HG03139 (cell line): Measurements from ENCODE around the gene ROCK2.
"Not testable (repeated sequence)": the region's sequence is repeated elsewhere in the genome, so short reads cannot be mapped to it uniquely, and the experiment has no call there.

Experiments used
- ATAC-seq: cut with Tn5 transposase; IDR thresholded peaks from one replicate; pipeline ENCODE4 v1.9.1; 2021; ENCODE audit not compliant: unreplicated experiment

Gene ROCK2

GRCh38 chr2:11279398-11279797, 65.0 kb downstream of the ROCK2 start:
- ATAC-seq: no peak

DNA sequence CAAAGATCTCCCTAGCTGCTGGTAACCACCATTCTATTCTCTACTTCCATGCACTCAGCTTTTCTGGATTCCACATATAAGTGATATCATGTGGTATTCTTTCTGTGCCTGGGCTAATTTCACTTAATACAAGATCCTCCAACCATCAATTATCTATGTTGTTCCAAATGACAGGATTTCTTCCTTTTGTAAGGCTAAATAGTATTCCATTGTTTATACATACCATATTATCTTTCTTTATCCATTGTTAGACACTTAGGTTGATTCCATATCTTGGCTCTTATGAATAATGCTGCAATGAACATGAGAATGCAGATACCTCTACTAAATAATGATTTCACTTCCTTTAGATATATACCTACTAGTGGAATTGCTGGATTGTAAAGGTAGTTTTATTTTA, 66.2 kb downstream of the ROCK2 start:
- ATAC-seq: no peak

- no peak for ATAC-seq
These were observed 68.5 kb downstream of the ROCK2 start for GRCh38 chr2:11275910-11276309.

- ATAC-seq: no peak
These were observed 73.5 kb downstream of the ROCK2 start for GRCh38 chr2:11270891-11271290.

DNA sequence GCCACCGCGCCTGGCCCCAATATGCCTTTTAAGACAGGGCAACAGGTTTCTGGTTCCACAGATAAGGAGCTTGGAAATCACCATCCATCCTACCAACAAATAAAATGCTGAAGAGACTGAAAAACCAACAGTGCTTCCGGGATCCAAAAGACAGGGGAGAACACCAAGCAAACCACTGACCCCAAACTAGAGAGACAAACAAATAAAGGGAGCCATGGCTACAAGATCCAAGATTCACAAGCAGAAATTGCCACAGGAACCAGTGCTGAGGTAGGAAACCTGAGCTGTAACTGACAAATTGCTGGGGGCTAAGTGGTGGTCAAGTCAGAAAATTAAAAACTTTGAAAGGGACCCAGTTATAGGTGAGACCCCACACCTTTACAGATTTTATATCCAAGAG, 76.5 kb downstream of the ROCK2 start:
- no peak for ATAC-seq

DNA sequence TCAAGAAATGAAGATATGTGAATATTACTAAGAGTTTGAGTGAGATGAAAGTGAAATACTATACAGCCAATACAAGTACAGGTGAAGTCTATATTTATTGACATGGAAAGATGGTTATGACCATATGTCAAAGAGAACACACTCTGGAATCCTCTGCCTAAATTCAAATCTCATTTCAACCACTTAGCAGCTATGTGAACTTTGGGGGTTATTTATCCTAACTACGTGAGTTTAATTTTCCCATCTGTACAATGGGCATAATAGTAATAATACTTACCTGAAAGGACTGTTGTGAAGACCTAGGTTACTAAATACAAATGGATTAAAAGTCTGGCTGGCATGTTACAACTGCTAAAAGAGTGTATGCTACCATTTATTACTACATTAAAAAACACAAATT, 79.6 kb downstream of the ROCK2 start:
- ATAC-seq: no peak

DNA sequence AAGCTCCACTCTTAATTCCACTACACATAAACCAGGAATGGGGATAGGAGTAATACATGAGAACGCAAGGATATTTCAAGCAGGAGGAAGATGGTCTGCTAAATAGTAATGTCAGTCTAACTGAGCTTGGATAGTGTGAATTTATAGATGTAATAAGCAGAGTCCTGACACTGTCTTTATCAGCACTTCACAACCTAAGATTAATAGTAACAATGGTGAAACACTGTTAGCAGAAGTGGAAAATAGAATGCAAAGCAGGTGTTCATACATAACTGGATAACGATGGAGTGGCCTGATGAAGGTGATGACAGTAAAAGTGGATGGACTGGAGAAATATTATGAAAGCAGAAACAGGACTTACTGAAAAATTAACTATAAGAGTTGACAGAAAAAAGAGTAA, 80.4 kb downstream of the ROCK2 start:
- ATAC-seq: no peak

GRCh38 chr2:11263177-11263576, 81.3 kb downstream of the ROCK2 start:
- no peak for ATAC-seq

- not testable (repeated sequence) for ATAC-seq
These were observed 82.0 kb downstream of the ROCK2 start for GRCh38 chr2:11262438-11262837.

GRCh38 chr2:11261564-11261963, 82.9 kb downstream of the ROCK2 start:
- ATAC-seq: not testable (repeated sequence)

- no peak for ATAC-seq
These were observed 83.5 kb downstream of the ROCK2 start for GRCh38 chr2:11260979-11261378.

DNA sequence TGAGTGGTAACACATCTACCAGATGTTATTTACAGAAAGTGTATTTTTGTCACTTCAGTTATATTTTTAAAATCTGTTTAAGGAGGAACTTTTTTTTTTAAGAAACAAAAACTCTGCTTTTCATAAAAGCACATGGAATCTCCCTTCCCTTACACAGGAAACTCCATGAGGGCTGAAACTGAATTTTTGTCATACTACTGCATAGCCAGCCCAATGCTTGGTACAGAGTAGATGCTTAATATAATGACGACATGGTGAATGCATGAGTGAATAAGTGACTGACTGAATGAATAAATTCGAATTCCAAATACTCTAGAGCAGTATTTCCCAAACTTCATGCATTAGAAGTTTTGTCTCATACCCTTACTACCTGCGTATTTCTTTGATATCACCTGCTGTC, 86.5 kb downstream of the ROCK2 start:
- no peak for ATAC-seq

GRCh38 chr2:11257078-11257477, 87.4 kb downstream of the ROCK2 start:
- ATAC-seq: no peak

DNA sequence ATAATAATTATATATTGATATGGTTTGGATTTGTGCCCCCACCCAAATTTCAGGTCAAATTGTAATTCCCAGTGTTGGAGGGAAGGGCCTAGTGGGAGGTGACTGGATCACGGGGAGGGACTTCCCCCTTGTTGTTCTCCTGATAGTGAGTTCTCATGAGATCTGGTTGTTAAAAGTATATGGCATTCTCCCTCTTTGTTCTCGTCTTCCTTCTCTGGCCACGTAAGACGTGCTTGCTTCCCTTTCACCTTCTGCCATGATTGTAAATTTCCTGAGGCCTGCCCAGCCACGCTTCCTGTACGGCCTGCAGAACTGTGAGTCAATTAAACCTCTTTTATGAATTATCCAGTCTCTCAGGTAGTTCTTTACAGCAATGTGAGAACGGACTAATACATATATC, 88.3 kb downstream of the ROCK2 start:
- no peak for ATAC-seq

DNA sequence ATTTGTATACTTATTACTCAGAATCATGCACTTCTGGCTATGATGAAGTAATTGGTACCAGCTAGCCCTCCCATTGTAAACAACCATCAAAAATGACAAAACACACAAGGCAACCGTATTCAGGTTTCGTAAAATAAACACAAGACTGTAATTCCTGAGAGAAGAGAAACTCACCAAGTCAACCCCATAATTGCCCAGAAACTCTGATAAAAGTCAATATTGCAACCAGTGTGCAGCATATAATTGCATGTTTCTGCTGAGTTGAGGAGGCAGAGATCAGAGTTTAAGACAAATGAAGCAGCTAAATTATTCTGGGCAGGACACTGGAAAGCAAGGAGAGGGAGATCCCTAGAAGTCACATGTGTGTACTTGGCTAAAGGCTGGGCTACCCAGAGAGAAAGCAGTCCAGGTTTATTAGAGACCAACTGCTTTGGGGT, 90.3 kb downstream of the ROCK2 start:
- no peak for ATAC-seq

DNA sequence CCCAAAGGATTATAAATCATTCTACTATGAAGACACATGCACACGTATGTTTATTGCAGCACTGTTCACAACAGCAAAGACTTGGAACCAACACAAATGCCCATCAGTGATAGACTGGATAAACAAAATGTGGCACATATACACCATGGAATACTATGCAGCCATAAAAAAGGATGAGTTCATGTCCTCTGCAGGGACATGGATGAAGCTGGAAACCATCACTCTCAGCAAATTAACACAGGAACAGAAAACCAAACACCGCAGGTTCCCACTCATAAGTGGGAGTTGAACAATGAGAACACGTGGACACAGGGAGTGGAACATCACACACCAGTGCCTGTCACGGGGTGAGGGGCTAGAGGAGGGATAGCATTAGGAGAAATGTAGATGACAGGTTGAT, 92.0 kb downstream of the ROCK2 start:
- ATAC-seq: not testable (repeated sequence)

DNA sequence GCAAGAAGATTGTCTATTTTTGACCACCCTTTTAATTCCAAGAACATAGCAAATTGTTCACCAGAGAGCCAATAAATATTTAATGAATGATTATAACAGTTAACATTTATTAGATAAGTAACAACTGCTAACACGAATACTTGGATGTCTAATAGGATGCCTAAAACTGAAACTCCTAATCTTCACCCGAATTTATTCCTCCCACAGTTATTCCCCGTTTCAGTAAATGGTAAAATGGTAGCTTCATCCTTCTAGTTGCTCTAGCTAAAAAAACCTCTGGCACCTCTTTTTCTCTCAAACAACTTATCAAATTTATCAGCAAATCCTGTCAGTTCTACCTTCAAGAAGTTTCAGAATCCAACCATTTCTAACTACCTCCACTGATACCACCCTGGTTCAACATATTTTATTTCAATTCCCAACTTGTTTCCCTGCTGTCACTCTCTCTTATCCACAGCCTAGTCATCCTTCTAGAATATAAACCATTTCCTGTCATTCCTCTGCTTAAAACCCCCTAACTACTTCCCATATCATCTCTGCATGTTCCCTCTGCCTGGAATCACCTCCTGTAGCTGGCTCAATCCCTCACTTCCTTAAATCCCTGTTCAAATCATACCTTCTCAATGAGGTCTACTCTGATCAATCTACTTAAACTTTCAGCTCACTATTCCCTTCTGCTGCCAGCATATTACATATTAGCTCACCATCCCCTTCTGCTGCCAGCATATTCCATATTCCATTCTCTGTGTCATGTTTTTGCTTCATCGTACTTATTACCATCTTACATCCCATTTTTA, 93.8 kb downstream of the ROCK2 start:
- ATAC-seq: no peak

- ATAC-seq: no peak
These were observed 99.1 kb downstream of the ROCK2 start for GRCh38 chr2:11245322-11245721.

GRCh38 chr2:11244091-11244826, 100.2 kb downstream of the ROCK2 start:
- ATAC-seq: no peak

DNA sequence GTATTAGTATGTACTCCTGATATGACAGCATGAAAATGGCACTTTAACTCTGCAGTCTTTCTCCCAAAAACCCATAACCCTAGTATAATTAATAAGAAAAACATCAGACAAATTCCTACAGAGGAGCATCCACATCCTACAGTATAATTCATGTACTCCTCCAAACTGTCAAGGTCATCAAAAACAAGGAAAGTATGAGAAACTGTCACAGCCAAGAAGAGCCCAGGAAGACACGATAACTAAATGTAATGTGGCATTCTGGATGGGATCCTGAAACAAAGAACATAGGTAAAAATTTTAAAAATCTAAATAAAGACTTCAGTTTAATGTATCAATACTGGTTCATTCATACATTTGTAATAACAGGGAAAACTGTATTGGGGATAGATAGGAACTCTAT, 100.9 kb downstream of the ROCK2 start:
- no peak for ATAC-seq

GRCh38 chr2:11242542-11243174, 101.8 kb downstream of the ROCK2 start:
- ATAC-seq: no peak
